Memory B cell (primary cell): ENCODE measurements around the gene LARP1.

Experiments used
- ATAC-seq: fragments of 150-1000 bp; cut with Tn5 transposase; 2 replicates; pipeline ENCODE4 v1.10.0; 2021; ENCODE audit warnings: low read depth, mild to moderate bottlenecking, moderate library complexity
- DNase-seq, 2 donors: peaks; one replicate each; pipeline ENCODE4 v3.0.0; 2022; ENCODE audit warnings: low spot score in 2 of 2
- H3K27ac Mint-ChIP-seq: one replicate; pipeline ENCODE4 v1.8.0; 2022; ENCODE audit warnings: mild to moderate bottlenecking, moderate library complexity, mixed read lengths
- H3K27me3 Mint-ChIP-seq: one replicate; pipeline ENCODE4 v1.8.0; 2022; ENCODE audit warnings: mixed read lengths
- H3K36me3 Mint-ChIP-seq: one replicate; pipeline ENCODE4 v1.8.0; 2022; ENCODE audit warnings: mild to moderate bottlenecking, mixed read lengths
- H3K4me1 Mint-ChIP-seq: one replicate; pipeline ENCODE4 v1.8.0; 2022; ENCODE audit warnings: mixed read lengths
- H3K4me3 Mint-ChIP-seq: one replicate; pipeline ENCODE4 v1.8.0; 2022; ENCODE audit warnings: mild to moderate bottlenecking, moderate library complexity, mixed read lengths
- H3K9me3 Mint-ChIP-seq: one replicate; pipeline ENCODE4 v1.8.0; 2022; ENCODE audit warnings: mixed read lengths

The LARP1 gene

GRCh38 chr5:154755361-154756008 is at the start of gene LARP1:
TSS of gene LARP1 (plus strand) at chr5:154755377. CDS start at chr5:154755758, 381 bp downstream.
- no peaks in the 10 kb centered on the region for H3K36me3 Mint-ChIP-seq
- DNase-seq = peak in 1 of 2 donors; percentile 13
- no peaks in the 10 kb centered on the region for H3K9me3 Mint-ChIP-seq
- peak within 1 kb of the TSS; percentile 97 for H3K27ac Mint-ChIP-seq
- ATAC-seq = peak; percentile 0
- no peaks in the 10 kb centered on the region for H3K27me3 Mint-ChIP-seq
- H3K4me3 Mint-ChIP-seq = peak within 1 kb of the TSS; percentile 99
- H3K4me1 Mint-ChIP-seq = peaks cover 44% of the 10 kb centered on the region

- Mint-ChIP-seq H3K9me3 (no peaks in the 10 kb centered on the region), H3K4me3 (no peak overlapping the region), H3K27ac (no peak overlapping the region), H3K36me3 (peaks cover 2% of the 10 kb centered on the region), H3K4me1 (no peaks in the 10 kb centered on the region), H3K27me3 (no peaks in the 10 kb centered on the region)
- ATAC-seq (no peak), DNase-seq (no peak)
Measured at GRCh38 chr5:154706416-154706815, 48.8 kb upstream of the LARP1 start.

DNA sequence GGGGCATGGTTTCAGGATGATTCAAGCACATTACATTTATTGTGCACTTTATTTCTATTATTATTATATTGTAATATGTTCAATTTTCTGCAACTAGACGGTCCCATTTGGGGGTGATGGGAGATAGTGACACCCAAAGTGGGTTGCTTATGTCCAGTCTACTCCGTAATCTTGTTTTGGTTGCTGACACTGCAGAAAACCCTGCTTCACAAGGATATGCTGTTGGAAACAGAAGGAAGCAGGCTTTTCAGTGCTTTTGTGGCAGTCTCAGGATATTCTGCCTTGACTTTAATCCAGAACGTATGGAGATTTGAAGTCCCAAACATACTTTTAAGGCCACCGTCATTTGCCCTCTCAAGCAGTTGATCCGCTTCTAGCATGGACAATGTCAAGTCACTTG is 47.5 kb upstream of the LARP1 start:
- no peak for ATAC-seq
- no peak overlapping the region for H3K27ac Mint-ChIP-seq
- no peaks in the 10 kb centered on the region for H3K27me3 Mint-ChIP-seq
- peaks cover 2% of the 10 kb centered on the region for H3K36me3 Mint-ChIP-seq
- H3K9me3 Mint-ChIP-seq = no peaks in the 10 kb centered on the region
- H3K4me1 Mint-ChIP-seq = no peaks in the 10 kb centered on the region
- DNase-seq = no peak
- H3K4me3 Mint-ChIP-seq = no peak overlapping the region

- no peaks in the 10 kb centered on the region for H3K4me1 Mint-ChIP-seq
- no peaks in the 10 kb centered on the region for H3K9me3 Mint-ChIP-seq
- H3K36me3 Mint-ChIP-seq = peaks cover 2% of the 10 kb centered on the region
- no peaks in the 10 kb centered on the region for H3K27me3 Mint-ChIP-seq
- ATAC-seq (no peak), DNase-seq (no peak)
- no peak overlapping the region for H3K4me3 Mint-ChIP-seq
- no peak overlapping the region for H3K27ac Mint-ChIP-seq
Measured at GRCh38 chr5:154708207-154708606, 47.0 kb upstream of the LARP1 start.

- no peak for DNase-seq
- ATAC-seq = no peak
- Mint-ChIP-seq H3K4me1 (no peaks in the 10 kb centered on the region), H3K27me3 (no peaks in the 10 kb centered on the region), H3K27ac (no peak overlapping the region), H3K4me3 (no peak overlapping the region), H3K9me3 (no peaks in the 10 kb centered on the region), H3K36me3 (peaks cover 2% of the 10 kb centered on the region)
Measured at GRCh38 chr5:154708846-154709245, 46.3 kb upstream of the LARP1 start.

DNA sequence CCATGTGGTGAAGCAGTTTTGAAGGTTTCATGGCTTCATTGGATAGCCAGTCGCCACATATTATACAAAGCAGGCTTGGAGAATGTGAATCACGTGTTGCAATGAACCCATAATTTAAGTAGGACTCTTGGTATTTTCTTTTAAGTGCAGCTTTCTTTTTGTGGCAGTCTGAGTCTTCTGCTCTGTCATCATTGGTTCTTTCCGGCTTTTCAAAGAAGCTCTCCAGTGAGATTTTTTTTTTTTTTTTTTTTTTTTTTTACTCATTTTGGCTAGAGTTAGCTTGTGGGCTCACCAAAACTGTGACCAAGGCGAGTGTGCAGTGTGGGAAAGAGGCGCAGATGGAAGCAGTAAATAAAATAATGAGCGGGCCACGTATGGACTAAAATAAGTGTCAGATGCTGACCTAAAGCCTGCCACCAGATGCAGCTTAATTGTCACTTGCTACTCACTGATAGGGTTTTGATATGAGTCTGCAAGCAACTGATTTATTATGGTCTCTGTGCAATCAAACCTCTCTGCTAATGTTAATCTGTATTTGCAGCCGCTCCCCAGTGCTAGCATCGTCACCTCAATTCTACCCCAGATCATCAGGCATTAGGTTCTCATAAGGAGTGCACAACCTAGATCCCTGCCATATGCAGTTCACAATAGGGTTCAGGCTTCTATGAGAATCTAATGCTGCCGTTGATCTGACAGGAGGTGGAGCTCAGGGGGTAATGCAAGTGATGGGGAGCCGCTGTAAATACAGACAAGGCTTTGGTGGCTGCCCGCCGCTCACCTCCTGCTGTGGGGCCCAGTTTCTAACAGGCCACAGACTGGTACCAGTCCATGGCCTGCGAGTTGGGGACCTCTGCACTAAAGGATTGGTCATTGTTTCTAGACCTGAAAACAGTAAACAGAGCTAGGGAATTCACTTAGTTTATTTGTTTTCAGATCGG is 45.5 kb upstream of the LARP1 start:
- ATAC-seq (no peak), DNase-seq (no peak)
- Mint-ChIP-seq H3K27me3 (no peaks in the 10 kb centered on the region), H3K27ac (no peak overlapping the region), H3K9me3 (no peaks in the 10 kb centered on the region), H3K36me3 (peaks cover 3% of the 10 kb centered on the region), H3K4me1 (peaks cover 4% of the 10 kb centered on the region), H3K4me3 (no peak overlapping the region)

GRCh38 chr5:154712518-154713437 is 42.4 kb upstream of the LARP1 start:
- Mint-ChIP-seq H3K9me3 (no peaks in the 10 kb centered on the region), H3K27me3 (no peaks in the 10 kb centered on the region), H3K4me1 (peaks cover 5% of the 10 kb centered on the region), H3K4me3 (no peak overlapping the region), H3K36me3 (peaks cover 3% of the 10 kb centered on the region), H3K27ac (no peak overlapping the region)
- ATAC-seq (no peak), DNase-seq (no peak)

DNA sequence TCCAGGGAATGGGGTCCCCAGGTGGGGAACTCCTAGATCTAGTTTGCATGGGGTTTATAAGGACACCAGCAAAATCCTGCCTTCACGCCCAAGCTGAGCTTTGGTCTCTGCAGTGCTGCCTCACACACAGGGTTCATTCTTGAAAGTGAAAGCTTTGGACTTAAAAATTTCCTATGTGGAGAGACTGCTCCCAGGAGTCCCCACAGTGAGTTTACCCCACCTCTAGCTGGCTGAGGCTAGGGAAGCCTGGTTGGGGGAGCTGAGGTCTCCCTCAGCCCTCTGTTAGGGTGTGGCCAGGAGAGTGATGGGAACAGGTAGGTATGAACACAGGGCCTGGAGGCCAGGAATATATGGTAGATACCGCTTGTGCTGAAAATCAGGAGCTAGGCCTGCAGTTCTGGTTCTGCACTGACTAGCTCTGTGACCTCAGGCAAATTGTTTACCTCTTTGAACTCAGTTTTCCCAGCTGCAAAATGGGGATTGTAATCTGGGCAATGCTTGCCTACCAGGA is 41.5 kb upstream of the LARP1 start:
- Mint-ChIP-seq H3K27ac (no peak overlapping the region), H3K27me3 (no peaks in the 10 kb centered on the region), H3K9me3 (no peaks in the 10 kb centered on the region), H3K36me3 (peaks cover 3% of the 10 kb centered on the region), H3K4me3 (no peak overlapping the region), H3K4me1 (peaks cover 5% of the 10 kb centered on the region)
- ATAC-seq (no peak), DNase-seq (no peak)

- Mint-ChIP-seq H3K36me3 (peaks cover 3% of the 10 kb centered on the region), H3K27ac (peak overlapping the region; percentile 90), H3K9me3 (no peaks in the 10 kb centered on the region), H3K27me3 (no peaks in the 10 kb centered on the region), H3K4me3 (peak overlapping the region; percentile 79), H3K4me1 (peaks cover 5% of the 10 kb centered on the region)
- ATAC-seq = peak; percentile 99
- DNase-seq = peak in 1 of 2 donors; percentile 14
Measured at GRCh38 chr5:154714266-154714986, 40.8 kb upstream of the LARP1 start.

- Mint-ChIP-seq H3K27me3 (no peaks in the 10 kb centered on the region), H3K4me1 (no peaks in the 10 kb centered on the region), H3K4me3 (no peak overlapping the region), H3K27ac (no peak overlapping the region), H3K36me3 (no peaks in the 10 kb centered on the region), H3K9me3 (no peaks in the 10 kb centered on the region)
- no peak for ATAC-seq
- DNase-seq = no peak
Measured at GRCh38 chr5:154721481-154722058, 33.6 kb upstream of the LARP1 start.

- H3K4me3 Mint-ChIP-seq = no peak overlapping the region
- H3K27ac Mint-ChIP-seq = no peak overlapping the region
- ATAC-seq = no peak
- H3K9me3 Mint-ChIP-seq = no peaks in the 10 kb centered on the region
- no peaks in the 10 kb centered on the region for H3K4me1 Mint-ChIP-seq
- H3K36me3 Mint-ChIP-seq = no peaks in the 10 kb centered on the region
- no peaks in the 10 kb centered on the region for H3K27me3 Mint-ChIP-seq
- DNase-seq = no peak
Measured at GRCh38 chr5:154722097-154722496, 33.1 kb upstream of the LARP1 start.

DNA sequence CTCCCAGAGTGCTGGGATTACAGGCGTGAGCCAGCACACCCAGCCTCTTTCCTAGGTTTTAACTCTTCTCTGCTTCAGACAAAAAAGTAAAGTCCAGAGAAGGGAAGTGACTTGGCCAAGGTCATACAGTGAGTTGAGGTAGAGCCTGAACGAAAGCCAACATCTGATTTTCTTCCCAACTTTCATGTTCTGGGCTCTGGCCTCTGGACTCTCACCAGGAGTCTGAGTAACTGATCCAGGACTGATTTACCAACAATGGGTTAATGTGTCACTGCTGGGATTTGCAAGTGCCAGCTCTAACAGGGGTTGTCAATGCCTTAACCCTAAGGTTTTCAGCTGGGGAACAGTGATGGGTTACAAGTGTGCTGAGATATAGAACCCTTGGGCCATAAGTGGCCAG is 32.2 kb upstream of the LARP1 start:
- Mint-ChIP-seq H3K27me3 (no peaks in the 10 kb centered on the region), H3K36me3 (no peaks in the 10 kb centered on the region), H3K9me3 (no peaks in the 10 kb centered on the region), H3K4me3 (no peak overlapping the region), H3K27ac (no peak overlapping the region), H3K4me1 (no peaks in the 10 kb centered on the region)
- DNase-seq (no peak), ATAC-seq (no peak)
